Heart left ventricle (tissue), 13 donors: Measurements from ENCODE around the gene EPO.

ENCODE experiments used
- POLR2A ChIP-seq, 2 donors: fragments of 450-650 bp; IDR thresholded peaks; one replicate each; pipeline ENCODE4 v1.6.1; 2017; ENCODE audit warnings: antibody characterized with exemption in 2 of 2, mild to moderate bottlenecking in 2 of 2, moderate library complexity in 2 of 2
- TF ChIP-seq, protein P1 (sequence below), 12 donors: fragments of 200-600 bp; sonication (generic) in 4 of 12; IDR thresholded peaks; one replicate each; pipeline versions ENCODE4 v1.5.0 to v1.8.0; 2018 to 2022; ENCODE audit warnings: antibody characterized with exemption in 12 of 12, mild to moderate bottlenecking in 5 of 12
- donor health status: ischemic (EF 13 %, LVEDD 7.1; RV severe dilation, severe dysfunction).
- donor health status: DM: no; HTN: yes; CAD: no.
- donor health status: DM: no; HTN: no; CAD: no.
- donor health status: ischemic (EF 25% LVEDD 6.9; RV normal size, moderate dysfunction).
- donor health status: ischemic (EF 25% LVEDD 5.7; RV mildly dilated, moderate dysfunction).
- donor health status: ischemic (EF 35%, LVEDD 5.7; RV mildly dilated, moderate dysfunction).
- donor health status: nonischemic (EF 11% LVEDD 7.7; RV severe dilation, severe dysfunction).
- donor health status: DM: yes; HTN: yes; CAD: no.
- donor health status: PGD.
- donor health status: ischemic (EF 29% LVEDD 5.4; RV normal size, mild dysfunction).
- donor health status: nonischemic (EF 23%, LVEDD 6.1; RV moderate dilation, normal function).

DNA sequence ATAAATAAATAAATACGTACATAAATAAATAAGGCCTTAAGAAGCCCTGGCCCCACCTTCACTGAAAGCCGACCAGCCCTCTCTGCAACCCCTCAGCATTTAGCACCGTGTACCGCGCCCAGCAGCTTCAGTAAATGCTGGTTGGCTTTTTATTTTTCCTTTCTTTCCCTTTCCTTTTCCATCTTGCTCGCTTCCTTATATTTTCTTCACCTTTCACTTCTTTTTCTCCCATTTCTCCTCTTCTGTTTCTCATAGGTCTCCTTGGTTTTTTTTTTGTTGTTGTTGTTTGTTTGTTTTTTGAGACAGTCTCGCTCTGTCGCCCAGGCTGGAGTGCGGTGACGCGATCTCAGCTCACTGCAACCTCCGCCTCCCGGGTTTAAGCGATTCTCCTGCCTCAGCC, 24.3 kb downstream of the EPO start:
- TF ChIP-seq, protein P1, sequence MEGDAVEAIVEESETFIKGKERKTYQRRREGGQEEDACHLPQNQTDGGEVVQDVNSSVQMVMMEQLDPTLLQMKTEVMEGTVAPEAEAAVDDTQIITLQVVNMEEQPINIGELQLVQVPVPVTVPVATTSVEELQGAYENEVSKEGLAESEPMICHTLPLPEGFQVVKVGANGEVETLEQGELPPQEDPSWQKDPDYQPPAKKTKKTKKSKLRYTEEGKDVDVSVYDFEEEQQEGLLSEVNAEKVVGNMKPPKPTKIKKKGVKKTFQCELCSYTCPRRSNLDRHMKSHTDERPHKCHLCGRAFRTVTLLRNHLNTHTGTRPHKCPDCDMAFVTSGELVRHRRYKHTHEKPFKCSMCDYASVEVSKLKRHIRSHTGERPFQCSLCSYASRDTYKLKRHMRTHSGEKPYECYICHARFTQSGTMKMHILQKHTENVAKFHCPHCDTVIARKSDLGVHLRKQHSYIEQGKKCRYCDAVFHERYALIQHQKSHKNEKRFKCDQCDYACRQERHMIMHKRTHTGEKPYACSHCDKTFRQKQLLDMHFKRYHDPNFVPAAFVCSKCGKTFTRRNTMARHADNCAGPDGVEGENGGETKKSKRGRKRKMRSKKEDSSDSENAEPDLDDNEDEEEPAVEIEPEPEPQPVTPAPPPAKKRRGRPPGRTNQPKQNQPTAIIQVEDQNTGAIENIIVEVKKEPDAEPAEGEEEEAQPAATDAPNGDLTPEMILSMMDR (IDR thresholded peaks at IDR 0.05): no peak
- no peak for TF ChIP-seq POLR2A (IDR thresholded peaks at IDR 0.05)
